HL-60 (cell line): ENCODE results near the gene DARS1.
A peak's percentile ranks its signal among the peaks of the same experiment; 100 is the strongest.

ENCODE experiments used
- CTCF ChIP-seq: IDR thresholded peaks from one replicate; pipeline ENCODE4 v1.5.1; 2011; ENCODE audit warnings: low read length, control low read depth, inconsistent platforms; ENCODE audit not compliant: insufficient read depth
- POLR2AphosphoS5 ChIP-seq: IDR thresholded peaks from 2 replicates; pipeline ENCODE4 v1.6.1; 2012; ENCODE audit warnings: low read depth
- REST ChIP-seq: IDR thresholded peaks from 2 replicates; pipeline ENCODE4 v1.6.1; 2012; ENCODE audit warnings: low read depth; ENCODE audit not compliant: insufficient replicate concordance

GRCh38 chr2:135916207-135916606 is 69.2 kb downstream of the DARS1 start:
- TF ChIP-seq CTCF (peak; percentile 3), POLR2AphosphoS5 (no peak), REST (no peak)
